WTC11 (cell line): Measurements from ENCODE around the gene INSL3. TPM values are rescaled to one million over a fixed set of nuclear protein-coding genes. Genes with fewer than 3 reads are reported as not detected.

Experiments
- ATF2 ChIP-seq: sonication (generic); formaldehyde crosslinking; IDR thresholded peaks from 2 replicates; pipeline ENCODE4 v1.8.1; 2022; ENCODE audit warnings: low read depth, missing genetic modification reagents, borderline replicate concordance
- CREM ChIP-seq: sonication (generic); formaldehyde crosslinking; IDR thresholded peaks from 2 replicates; pipeline ENCODE4 v1.8.1; 2022; ENCODE audit warnings: mild to moderate bottlenecking, missing genetic modification reagents, moderate library complexity
- E2F5 ChIP-seq: sonication (generic); formaldehyde crosslinking; IDR thresholded peaks from 2 replicates; pipeline ENCODE4 v1.8.1; 2022; ENCODE audit warnings: mild to moderate bottlenecking, moderate library complexity, missing genetic modification reagents
- ERG ChIP-seq: fragments of 250-450 bp; sonication (Bioruptor Pico); IDR thresholded peaks from 2 replicates; pipeline ENCODE4 v1.8.0; 2021; ENCODE audit warnings: mild to moderate bottlenecking
- GTF2I ChIP-seq: fragments of 250-450 bp; sonication (Bioruptor Pico); conservative IDR thresholded peaks from 2 replicates; pipeline ENCODE4 v1.4.0; 2021; ENCODE audit warnings: mild to moderate bottlenecking
- HMGXB4 ChIP-seq: sonication (generic); formaldehyde crosslinking; IDR thresholded peaks from 2 replicates; pipeline ENCODE4 v1.8.1; 2023; ENCODE audit warnings: mild to moderate bottlenecking, moderate library complexity, missing genetic modification reagents
- JAZF1 ChIP-seq: fragments of 250-450 bp; sonication (Bioruptor Pico); IDR thresholded peaks from 2 replicates; pipeline ENCODE4 v1.9.0; 2021; ENCODE audit warnings: moderate library complexity, mild to moderate bottlenecking, inconsistent platforms
- KAT7 ChIP-seq: sonication (generic); formaldehyde crosslinking; IDR thresholded peaks from 2 replicates; pipeline ENCODE4 v1.8.1; 2023; ENCODE audit warnings: missing genetic modification reagents, mild to moderate bottlenecking, borderline replicate concordance
- MAX ChIP-seq: sonication (generic); formaldehyde crosslinking; IDR thresholded peaks from 2 replicates; pipeline ENCODE4 v1.8.0; 2022; ENCODE audit warnings: mild to moderate bottlenecking, missing genetic modification reagents
- MLX ChIP-seq: sonication (generic); formaldehyde crosslinking; IDR thresholded peaks from 2 replicates; pipeline ENCODE4 v1.8.1; 2023; ENCODE audit warnings: mild to moderate bottlenecking, missing genetic modification reagents, moderate library complexity
- MXD4 ChIP-seq: fragments of 250-450 bp; sonication (Bioruptor Pico); IDR thresholded peaks from 2 replicates; pipeline ENCODE4 v1.8.0; 2021; ENCODE audit warnings: mild to moderate bottlenecking, moderate library complexity, borderline replicate concordance
- NFYB ChIP-seq: sonication (generic); formaldehyde crosslinking; conservative IDR thresholded peaks from 2 replicates; pipeline ENCODE4 v1.8.0; 2022; ENCODE audit warnings: low read depth, missing genetic modification reagents
- NR1H2 ChIP-seq: sonication (generic); formaldehyde crosslinking; IDR thresholded peaks from 2 replicates; pipeline ENCODE4 v1.9.0; 2021; ENCODE audit warnings: mild to moderate bottlenecking, moderate library complexity, missing genetic modification reagents
- NR3C1 ChIP-seq: sonication (generic); formaldehyde crosslinking; conservative IDR thresholded peaks from 2 replicates; pipeline ENCODE4 v1.8.1; 2023; ENCODE audit warnings: low read depth, mild to moderate bottlenecking, missing genetic modification reagents
- STAT6 ChIP-seq: sonication (generic); formaldehyde crosslinking; conservative IDR thresholded peaks from 2 replicates; pipeline ENCODE4 v1.8.1; 2023; ENCODE audit warnings: mild to moderate bottlenecking, low read depth, missing genetic modification reagents, moderate library complexity
- TEAD1 ChIP-seq: sonication (generic); formaldehyde crosslinking; IDR thresholded peaks from 2 replicates; pipeline ENCODE4 v1.8.0; 2022; ENCODE audit warnings: mild to moderate bottlenecking, missing genetic modification reagents
- TEAD4 ChIP-seq: sonication (generic); formaldehyde crosslinking; IDR thresholded peaks from 2 replicates; pipeline ENCODE4 v1.8.0; 2022; ENCODE audit warnings: mild to moderate bottlenecking, missing genetic modification reagents
- USF2 ChIP-seq: sonication (generic); formaldehyde crosslinking; IDR thresholded peaks from 2 replicates; pipeline ENCODE4 v1.8.1; 2023; ENCODE audit warnings: mild to moderate bottlenecking, missing genetic modification reagents, moderate library complexity
- ZBTB21 ChIP-seq: sonication (generic); formaldehyde crosslinking; IDR thresholded peaks from 2 replicates; pipeline ENCODE4 v1.8.1; 2023; ENCODE audit warnings: mild to moderate bottlenecking, missing genetic modification reagents, borderline replicate concordance
- ZBTB43 ChIP-seq: sonication (generic); formaldehyde crosslinking; IDR thresholded peaks from 2 replicates; pipeline ENCODE4 v1.8.1; 2023; ENCODE audit warnings: mild to moderate bottlenecking, missing genetic modification reagents
- ZNF263 ChIP-seq: sonication (generic); formaldehyde crosslinking; IDR thresholded peaks from 2 replicates; pipeline ENCODE4 v1.8.1; 2022; ENCODE audit warnings: low read depth, mild to moderate bottlenecking, moderate library complexity, missing genetic modification reagents
- ZNF317 ChIP-seq: sonication (generic); formaldehyde crosslinking; IDR thresholded peaks from 2 replicates; pipeline ENCODE4 v1.8.1; 2023; ENCODE audit warnings: low read depth, mild to moderate bottlenecking, moderate library complexity, missing genetic modification reagents, borderline replicate concordance
- ZNF425 ChIP-seq: fragments of 250-450 bp; sonication (Bioruptor Pico); conservative IDR thresholded peaks from 2 replicates; pipeline ENCODE4 v1.9.0; 2021; ENCODE audit warnings: mild to moderate bottlenecking
- total RNA-seq: library from RNA; stranded (reverse); gene quantifications from 3 replicates; pipeline ENCODE4 v1.2.3, GENCODE V29; 2021

Gene INSL3
- total RNA-seq, 1 experiment from 2014 or later, result 0.79 TPM

GRCh38 chr19:17860331-17860992 is 39.1 kb upstream of the INSL3 start (continued):
- TF ChIP-seq ZNF425 (CRISPR knock-in tag), result no peak
- TF ChIP-seq NR3C1 (CRISPR knock-in tag), result no peak
- 0 out of 2 replicates have a peak, but pooled peaks have one; percentile 38 for TF ChIP-seq TEAD4 (CRISPR knock-in tag)
- TF ChIP-seq MAX (CRISPR knock-in tag), result no peak
- TF ChIP-seq STAT6 (CRISPR knock-in tag), result no peak
- TF ChIP-seq GTF2I, result no peak
- no peak for TF ChIP-seq ZBTB21 (CRISPR knock-in tag)
- TF ChIP-seq NFYB (CRISPR knock-in tag), result no peak
- no peak for TF ChIP-seq KAT7
- TF ChIP-seq TEAD1 (CRISPR knock-in tag), result 0 out of 2 replicates have a peak, but pooled peaks have one; percentile 15
- no peak for TF ChIP-seq HMGXB4 (CRISPR knock-in tag)
- TF ChIP-seq MLX (CRISPR knock-in tag), result no peak
- no peak for TF ChIP-seq CREM
- TF ChIP-seq ZBTB43 (CRISPR knock-in tag), result no peak
- TF ChIP-seq MXD4 (CRISPR knock-in tag), result no peak
- TF ChIP-seq JAZF1 (CRISPR knock-in tag), result no peak
- no peak for TF ChIP-seq USF2
- no peak for TF ChIP-seq ZNF317 (CRISPR knock-in tag)
- TF ChIP-seq ATF2 (CRISPR knock-in tag), result no peak
- TF ChIP-seq ERG (CRISPR knock-in tag), result peak; percentile 33; the same call in 1 of the 2 replicates
- TF ChIP-seq ZNF263 (CRISPR knock-in tag), result no peak
- TF ChIP-seq E2F5 (CRISPR knock-in tag), result no peak
- TF ChIP-seq NR1H2 (CRISPR knock-in tag), result no peak
